Thymus (tissue), 11 donors: ENCODE measurements around the gene GEMIN8. TPM values are rescaled to one million over a fixed set of nuclear protein-coding genes. Genes with fewer than 3 reads are reported as not detected.

Source experiments
- DNase-seq, 9 donors: peaks; one replicate each; pipeline ENCODE4 v3.0.0-alpha.2; 2013; ENCODE audit warnings: low spot score in 9 of 9, low read depth in 6 of 9, missing footprints in 1 of 9
- H3K27ac ChIP-seq, 2 donors: one replicate each; pipeline ENCODE4 v1.5.1; 2013; ENCODE audit warnings: control low read depth in 1 of 2, low read depth in 1 of 2, low read length in 1 of 2, mild to moderate bottlenecking in 1 of 2, moderate library complexity in 1 of 2
- H3K27me3 ChIP-seq, 2 donors: one replicate each; pipeline ENCODE4 v1.5.1; 2013; ENCODE audit warnings: low read length in 1 of 2; ENCODE audit not compliant: control insufficient read depth in 2 of 2, insufficient read depth in 1 of 2
- H3K36me3 ChIP-seq, 2 donors: one replicate each; pipeline ENCODE4 v1.5.1; 2013; ENCODE audit warnings: low read length in 1 of 2, mild to moderate bottlenecking in 1 of 2, moderate library complexity in 1 of 2; ENCODE audit not compliant: control insufficient read depth in 2 of 2, insufficient read depth in 2 of 2
- H3K4me1 ChIP-seq, 2 donors: one replicate each; pipeline ENCODE4 v1.5.1; 2013; ENCODE audit warnings: low read length in 2 of 2; ENCODE audit not compliant: control insufficient read depth in 2 of 2, insufficient read depth in 2 of 2
- H3K4me3 ChIP-seq, 2 donors: one replicate each; pipeline ENCODE4 v1.5.1; 2013; ENCODE audit warnings: low read length in 2 of 2, control low read depth in 1 of 2, mild to moderate bottlenecking in 1 of 2
- H3K9me3 ChIP-seq, 2 donors: one replicate each; pipeline ENCODE4 v1.5.1; 2013; ENCODE audit warnings: low read length in 1 of 2, mild to moderate bottlenecking in 1 of 2; ENCODE audit not compliant: control insufficient read depth in 2 of 2, insufficient read depth in 1 of 2
- WGBS: extraction: QIAGEN DNeasy Blood & Tissue Kit; methylation state at CpG from one replicate; pipeline ENCODE4 v1.1.7; 2013; 5-methylcytosine and 5-hydroxymethylcytosine counted together
- polyA plus RNA-seq: library from polyadenylated mRNA; stranded (reverse); fragments of 200-250 nt; gene quantifications from one replicate; pipeline ENCODE4 v1.2.3, GENCODE V29; 2013
- total RNA-seq: library from RNA; stranded (reverse); fragments of 120-200 nt; gene quantifications from one replicate; pipeline ENCODE4 v1.2.4, GENCODE V29; 2013
- donor health status: healthy.

The GEMIN8 gene
- total and polyA plus RNA-seq, 2 donors = 12.8 to 20.7 TPM

GRCh38 chrX:14051416-14051815, 21.7 kb upstream of the GEMIN8 start:
- Histone ChIP-seq H3K4me1 (no peaks in the 10 kb centered on the region), H3K4me3 (no peak overlapping the region), H3K27ac (no peak overlapping the region), H3K27me3 (no peaks in the 10 kb centered on the region), H3K36me3 (no peaks in the 10 kb centered on the region), H3K9me3 (no peaks in the 10 kb centered on the region)
- WGBS = 90% methylated on average over 5 of the region's 5 CpGs
- no peak for DNase-seq

GRCh38 chrX:14050709-14051108, 21.0 kb upstream of the GEMIN8 start:
- WGBS = 68% methylated on average over 1 of the region's 1 CpG
- Histone ChIP-seq H3K27me3 (no peaks in the 10 kb centered on the region), H3K4me3 (no peak overlapping the region), H3K9me3 (no peaks in the 10 kb centered on the region), H3K4me1 (no peaks in the 10 kb centered on the region), H3K27ac (no peak overlapping the region), H3K36me3 (no peaks in the 10 kb centered on the region)
- no peak for DNase-seq

- DNase-seq = no peak
Observed at GRCh38 chrX:14043209-14043608, 13.5 kb upstream of the GEMIN8 start.

GRCh38 chrX:14039344-14039743, 9.7 kb upstream of the GEMIN8 start:
- H3K27ac ChIP-seq = no peak overlapping the region

More at GRCh38 chrX:14043209-14043608, 13.5 kb upstream of the GEMIN8 start:
- H3K4me1 ChIP-seq = no peaks in the 10 kb centered on the region
- no peak overlapping the region for H3K4me3 ChIP-seq
- H3K27me3 ChIP-seq = no peaks in the 10 kb centered on the region
- no peak overlapping the region for H3K27ac ChIP-seq
- H3K9me3 ChIP-seq = no peaks in the 10 kb centered on the region
- no peaks in the 10 kb centered on the region for H3K36me3 ChIP-seq

GRCh38 chrX:14038375-14039085, 8.8 kb upstream of the GEMIN8 start:
- no peak overlapping the region for H3K4me3 ChIP-seq
- 66% methylated on average over 3 of the region's 3 CpGs for WGBS
- no peak for DNase-seq
- no peaks in the 10 kb centered on the region for H3K36me3 ChIP-seq
- H3K27me3 ChIP-seq = no peaks in the 10 kb centered on the region
- H3K9me3 ChIP-seq = no peaks in the 10 kb centered on the region
- no peaks in the 10 kb centered on the region for H3K4me1 ChIP-seq
- H3K27ac ChIP-seq = no peak overlapping the region

More at GRCh38 chrX:14039344-14039743, 9.7 kb upstream of the GEMIN8 start:
- Histone ChIP-seq H3K9me3 (no peaks in the 10 kb centered on the region), H3K4me3 (no peak overlapping the region), H3K4me1 (no peaks in the 10 kb centered on the region), H3K27me3 (no peaks in the 10 kb centered on the region), H3K36me3 (no peaks in the 10 kb centered on the region)
- DNase-seq = peak in 6 of 9 donors; percentile 21 to 73 (median 42)
- 34% methylated on average over 3 of the region's 3 CpGs for WGBS

- Histone ChIP-seq H3K9me3 (peaks cover 0 to 5% of the 10 kb centered on the region in 2 donors), H3K27me3 (peaks cover 0 to 5% of the 10 kb centered on the region in 2 donors), H3K36me3 (no peaks in the 10 kb centered on the region), H3K27ac (no peak overlapping the region), H3K4me1 (peaks cover 0 to 15% of the 10 kb centered on the region in 2 donors), H3K4me3 (no peak overlapping the region)
- WGBS = 11% methylated on average over 2 of the region's 2 CpGs
- DNase-seq = peak in 8 of 9 donors; percentile 34 to 78 (median 56)
Observed at GRCh38 chrX:14032406-14032805, 2.7 kb upstream of the GEMIN8 start.

GRCh38 chrX:14030174-14030530, 460 bp upstream of the GEMIN8 start:
- Histone ChIP-seq H3K4me3 (peak overlapping the region; percentile 68 to 77), H3K27ac (peak overlapping the region; percentile 74 to 85), H3K9me3 (peaks cover 0 to 5% of the 10 kb centered on the region in 2 donors), H3K27me3 (peaks cover 0 to 5% of the 10 kb centered on the region in 2 donors), H3K4me1 (peaks cover 0 to 18% of the 10 kb centered on the region in 2 donors), H3K36me3 (no peaks in the 10 kb centered on the region)
- DNase-seq = no peak
- 2% methylated on average over 7 of the region's 7 CpGs for WGBS

- peaks cover 0 to 5% of the 10 kb centered on the region in 2 donors for H3K9me3 ChIP-seq
- H3K27me3 ChIP-seq = peaks cover 0 to 5% of the 10 kb centered on the region in 2 donors
- H3K36me3 ChIP-seq = no peaks in the 10 kb centered on the region
- H3K27ac ChIP-seq = no peak overlapping the region
- no peak for DNase-seq
- WGBS = 5% methylated on average over 7 of the region's 7 CpGs
- peak overlapping the region; percentile 68 to 77 for H3K4me3 ChIP-seq
- H3K4me1 ChIP-seq = peaks cover 0 to 18% of the 10 kb centered on the region in 2 donors
Observed at GRCh38 chrX:14029039-14029424, 660 bp downstream of the GEMIN8 start.

- H3K36me3 ChIP-seq = no peaks in the 10 kb centered on the region
- 66% methylated on average over 3 of the region's 3 CpGs for WGBS
- H3K27me3 ChIP-seq = peaks cover 0 to 5% of the 10 kb centered on the region in 2 donors
- no peak overlapping the region for H3K4me3 ChIP-seq
- H3K9me3 ChIP-seq = peaks cover 0 to 5% of the 10 kb centered on the region in 2 donors
- no peak for DNase-seq
- peaks cover 0 to 18% of the 10 kb centered on the region in 2 donors for H3K4me1 ChIP-seq
- H3K27ac ChIP-seq = no peak overlapping the region
Observed at GRCh38 chrX:14028473-14028872, 1.2 kb downstream of the GEMIN8 start.
